AG09319 (cell line): ENCODE data around the gene CACNA1C.

Experiments
- DNase-seq: peaks from one replicate; pipeline ENCODE4 v3.0.0-alpha.2; 2010; ENCODE audit warnings: low read depth; ENCODE audit errors: extremely low read depth
- TF ChIP-seq, protein P1 (sequence below): IDR thresholded peaks from 2 replicates; pipeline ENCODE4 v1.5.1; 2011; ENCODE audit warnings: low read depth, mild to moderate bottlenecking, inconsistent platforms, low read length, moderate library complexity

CACNA1C gene

DNA sequence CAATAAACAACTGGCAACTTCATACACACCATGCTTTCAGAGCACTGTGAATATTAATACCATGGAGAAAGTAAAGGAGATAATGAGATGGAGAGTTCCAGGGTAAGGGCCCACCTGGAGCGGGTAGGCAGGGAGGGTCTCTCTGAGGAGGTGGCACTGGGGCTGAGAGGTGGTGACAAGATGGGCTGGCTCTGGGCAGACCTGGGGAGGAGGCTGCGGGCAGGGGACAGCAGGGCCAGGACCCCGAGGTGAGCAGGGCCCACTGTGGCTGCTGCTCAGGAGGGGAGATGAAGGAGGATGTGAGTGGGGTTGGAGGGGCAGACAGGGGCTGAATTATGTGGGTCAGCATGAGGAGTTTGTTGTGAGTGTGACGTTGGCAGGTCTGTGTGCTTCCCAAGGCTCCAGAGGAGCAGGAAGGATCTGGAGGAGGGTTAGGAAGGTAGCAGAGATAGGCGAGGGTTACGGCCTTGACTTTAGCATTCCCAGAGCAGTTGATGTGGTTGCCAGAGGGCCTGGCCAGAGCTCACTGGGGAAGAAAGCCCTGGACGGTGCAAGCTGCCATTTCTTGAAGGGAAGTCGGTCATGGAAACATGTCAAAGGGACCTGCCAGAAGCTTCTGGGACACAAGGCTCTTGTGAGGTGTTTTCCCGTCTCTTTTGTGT, 88.2 kb downstream of the CACNA1C start:
- DNase-seq = no peak
- TF ChIP-seq, protein P1, sequence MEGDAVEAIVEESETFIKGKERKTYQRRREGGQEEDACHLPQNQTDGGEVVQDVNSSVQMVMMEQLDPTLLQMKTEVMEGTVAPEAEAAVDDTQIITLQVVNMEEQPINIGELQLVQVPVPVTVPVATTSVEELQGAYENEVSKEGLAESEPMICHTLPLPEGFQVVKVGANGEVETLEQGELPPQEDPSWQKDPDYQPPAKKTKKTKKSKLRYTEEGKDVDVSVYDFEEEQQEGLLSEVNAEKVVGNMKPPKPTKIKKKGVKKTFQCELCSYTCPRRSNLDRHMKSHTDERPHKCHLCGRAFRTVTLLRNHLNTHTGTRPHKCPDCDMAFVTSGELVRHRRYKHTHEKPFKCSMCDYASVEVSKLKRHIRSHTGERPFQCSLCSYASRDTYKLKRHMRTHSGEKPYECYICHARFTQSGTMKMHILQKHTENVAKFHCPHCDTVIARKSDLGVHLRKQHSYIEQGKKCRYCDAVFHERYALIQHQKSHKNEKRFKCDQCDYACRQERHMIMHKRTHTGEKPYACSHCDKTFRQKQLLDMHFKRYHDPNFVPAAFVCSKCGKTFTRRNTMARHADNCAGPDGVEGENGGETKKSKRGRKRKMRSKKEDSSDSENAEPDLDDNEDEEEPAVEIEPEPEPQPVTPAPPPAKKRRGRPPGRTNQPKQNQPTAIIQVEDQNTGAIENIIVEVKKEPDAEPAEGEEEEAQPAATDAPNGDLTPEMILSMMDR = no peak

DNA sequence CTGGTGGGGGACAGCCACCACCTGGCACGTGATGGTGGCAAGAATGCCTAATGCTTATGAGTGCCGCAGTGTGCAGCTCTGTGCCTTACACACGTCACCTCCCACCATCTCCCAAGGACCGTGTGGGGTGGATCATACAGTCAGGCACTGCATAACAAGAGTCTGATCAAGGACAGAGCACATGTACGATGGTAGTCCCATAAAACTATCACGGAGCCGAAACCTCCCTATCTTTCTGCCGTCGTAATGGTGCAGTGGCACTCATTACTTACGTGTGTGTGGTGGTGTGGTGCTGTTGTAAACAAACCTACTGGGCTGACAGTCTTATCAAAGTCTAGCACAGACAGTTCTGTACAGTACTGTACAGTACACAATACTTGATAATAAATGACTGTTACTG, 89.3 kb downstream of the CACNA1C start:
- TF ChIP-seq, protein P1 = no peak
- DNase-seq = no peak

DNA sequence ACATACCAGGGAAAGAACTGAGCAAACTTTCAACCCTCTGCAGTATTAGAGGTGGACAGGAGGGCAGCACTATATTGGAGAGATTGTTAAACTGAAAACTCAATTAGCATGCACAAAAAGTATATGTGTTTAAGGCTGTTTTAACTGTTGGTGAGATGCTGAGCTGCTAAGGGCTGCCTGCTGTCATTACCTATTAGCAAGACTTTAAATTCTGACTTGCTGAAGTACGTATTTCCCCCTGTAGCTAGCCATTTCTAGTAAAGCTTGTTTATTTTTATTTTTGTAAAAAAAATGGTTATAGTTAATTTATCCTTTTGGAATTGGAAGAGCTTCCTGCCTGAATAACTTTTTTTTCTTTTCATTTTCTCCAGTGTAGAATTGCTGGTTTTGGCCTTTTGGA, 92.2 kb downstream of the CACNA1C start:
- DNase-seq = no peak
- TF ChIP-seq, protein P1 = no peak

DNA sequence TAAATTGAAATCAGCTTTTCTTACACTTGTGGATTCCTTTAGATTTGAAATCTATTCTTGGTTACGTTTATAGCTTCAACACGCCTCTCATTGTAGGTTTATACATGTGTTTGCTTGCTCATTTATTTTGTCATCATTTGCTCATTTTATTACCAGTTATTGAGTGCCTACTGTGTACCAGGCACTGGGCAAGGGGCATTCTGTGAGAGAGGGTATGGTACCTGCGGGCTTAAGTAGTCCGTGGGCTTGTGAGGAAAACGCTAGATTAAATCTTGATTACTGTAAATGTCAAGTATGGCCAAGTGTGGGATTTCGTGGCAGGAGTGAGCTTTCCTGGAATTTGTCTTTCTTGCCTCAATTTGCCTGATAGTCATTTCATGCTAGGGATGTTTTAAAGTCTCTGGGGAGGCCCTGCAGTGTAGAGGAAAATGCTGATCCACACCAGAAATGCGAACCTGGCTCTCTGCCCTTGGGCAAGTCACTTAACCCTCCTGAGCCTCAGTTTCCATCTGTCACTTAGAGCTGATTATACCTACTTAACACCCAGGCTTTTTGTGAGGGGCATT, 92.7 kb downstream of the CACNA1C start:
- TF ChIP-seq, protein P1 = no peak
- no peak for DNase-seq

DNA sequence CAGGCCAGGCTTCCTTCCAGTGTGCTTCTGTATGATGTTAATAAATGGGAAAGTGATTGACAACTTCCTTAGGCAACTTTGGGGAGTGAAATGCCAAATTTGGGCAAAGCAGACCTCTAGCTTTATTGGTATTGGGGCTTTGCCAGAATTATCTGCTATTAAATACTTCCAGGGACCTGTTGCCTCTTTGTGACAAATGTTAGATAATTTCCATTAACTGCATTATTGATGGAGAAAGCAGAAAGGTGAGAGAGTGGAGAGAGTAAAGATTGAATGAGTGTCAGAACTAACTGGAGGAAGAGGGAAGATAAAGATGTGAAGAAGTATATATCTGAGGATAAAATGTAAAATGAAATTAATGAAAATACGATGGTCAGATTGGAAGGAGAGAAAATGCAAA, 94.5 kb downstream of the CACNA1C start:
- no peak for DNase-seq
- TF ChIP-seq, protein P1 = no peak

DNA sequence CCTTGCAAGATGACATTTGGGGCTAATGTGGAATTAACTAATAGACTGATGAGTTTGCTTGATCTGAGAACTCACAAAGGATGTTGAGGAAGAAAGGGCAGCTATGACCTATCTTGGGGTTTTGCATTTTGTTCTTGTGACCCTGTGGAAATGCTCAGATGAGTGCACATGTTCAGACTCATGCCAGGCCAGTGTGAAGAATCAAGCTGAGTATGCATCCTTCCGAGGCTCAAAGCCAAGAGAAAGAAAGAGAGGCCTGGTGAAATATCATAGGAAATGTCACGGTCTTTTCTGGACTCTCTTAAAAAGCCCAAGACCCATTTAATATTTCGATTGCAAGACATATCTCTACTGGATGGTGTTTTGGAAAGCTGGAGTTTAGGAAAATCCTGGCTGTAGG, 96.3 kb downstream of the CACNA1C start:
- TF ChIP-seq, protein P1 = no peak
- DNase-seq = no peak

DNA sequence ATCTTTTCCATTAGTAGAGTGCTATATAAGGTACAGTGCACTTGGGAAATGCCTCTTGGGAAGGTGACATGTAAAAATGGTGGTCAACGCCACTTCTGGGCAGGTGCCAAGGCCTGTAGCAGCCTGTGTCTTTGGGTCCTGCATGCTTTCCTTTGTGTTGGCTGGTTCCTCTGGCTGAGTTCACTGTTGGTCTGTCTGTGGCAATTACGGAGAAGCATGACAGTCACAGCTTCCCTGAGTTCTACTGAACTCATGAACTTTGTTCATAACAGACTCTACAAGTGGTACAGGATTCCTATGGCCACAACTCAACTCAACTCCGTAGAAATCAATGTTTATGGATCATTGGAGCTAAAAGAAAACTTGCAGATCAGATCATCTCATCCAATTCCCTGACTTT, 98.0 kb downstream of the CACNA1C start:
- TF ChIP-seq, protein P1 = no peak

More for the DNA sequence above, 98.0 kb downstream of the CACNA1C start:
- no peak for DNase-seq
